GM23248 (cell line): ENCODE results near the gene MBD3L2. TPM values are rescaled to one million over a fixed set of nuclear protein-coding genes. Genes with fewer than 3 reads are reported as not detected.
A peak's percentile ranks its signal among the peaks of the same experiment; 100 is the strongest.
"Not testable (repeated sequence)": the region's sequence is repeated elsewhere in the genome, so short reads cannot be mapped to it uniquely, and the experiment has no call there.

Source experiments
- DNase-seq: peaks from one replicate; pipeline ENCODE4 v3.0.0-alpha.2; 2015
- H2AFZ ChIP-seq: fragments of 200-600 bp; sonication (generic); 2 replicates; pipeline ENCODE4 v1.6.1; 2016; ENCODE audit warnings: antibody characterized with exemption
- H3F3A ChIP-seq: fragments of 200-600 bp; sonication (generic); 2 replicates; pipeline ENCODE4 v1.6.1; 2016; ENCODE audit warnings: mild to moderate bottlenecking, antibody characterized with exemption, mixed run types; ENCODE audit not compliant: insufficient read depth
- H3K27ac ChIP-seq: fragments of 200-600 bp; sonication (generic); 2 replicates; pipeline ENCODE4 v1.5.1; 2016; ENCODE audit warnings: mild to moderate bottlenecking
- H3K27me3 ChIP-seq: fragments of 200-600 bp; sonication (generic); replicated peaks from 2 replicates; pipeline ENCODE4 v1.6.1; 2016; ENCODE audit warnings: mild to moderate bottlenecking; ENCODE audit not compliant: insufficient read depth
- H3K36me3 ChIP-seq: fragments of 200-600 bp; sonication (generic); 2 replicates; pipeline ENCODE4 v1.6.1; 2016; ENCODE audit warnings: low read depth, mild to moderate bottlenecking
- H3K4me1 ChIP-seq: fragments of 200-600 bp; sonication (generic); 2 replicates; pipeline ENCODE4 v1.6.1; 2016; ENCODE audit warnings: mild to moderate bottlenecking; ENCODE audit not compliant: insufficient read depth
- H3K4me2 ChIP-seq: fragments of 200-600 bp; sonication (generic); one replicate; pipeline ENCODE4 v1.6.1; 2016; ENCODE audit warnings: mild to moderate bottlenecking; ENCODE audit not compliant: unreplicated experiment
- H3K4me3 ChIP-seq: fragments of 200-600 bp; sonication (generic); 2 replicates; pipeline ENCODE4 v1.5.1; 2016; ENCODE audit warnings: mild to moderate bottlenecking
- H3K79me2 ChIP-seq: fragments of 200-600 bp; sonication (generic); 2 replicates; pipeline ENCODE4 v1.6.1; 2016; ENCODE audit warnings: mild to moderate bottlenecking; ENCODE audit not compliant: insufficient read depth
- H3K9ac ChIP-seq: fragments of 200-600 bp; sonication (generic); 2 replicates; pipeline ENCODE4 v1.6.1; 2016; ENCODE audit warnings: mild to moderate bottlenecking
- H3K9me2 ChIP-seq: fragments of 200-600 bp; sonication (generic); 2 replicates; pipeline ENCODE4 v1.6.1; 2016; ENCODE audit warnings: mixed run types, mild to moderate bottlenecking, moderate library complexity; ENCODE audit not compliant: insufficient read depth
- H3K9me3 ChIP-seq: fragments of 200-600 bp; sonication (generic); one replicate; pipeline ENCODE4 v1.6.1; 2017; ENCODE audit warnings: low read depth
- H4K20me1 ChIP-seq: fragments of 200-600 bp; sonication (generic); 2 replicates; pipeline ENCODE4 v1.6.0; 2016; ENCODE audit not compliant: insufficient read depth
- EZH2 ChIP-seq: fragments of 200-600 bp; sonication (generic); IDR thresholded peaks from 2 replicates; pipeline ENCODE4 v1.6.1; 2018; ENCODE audit warnings: antibody characterized with exemption, mild to moderate bottlenecking; ENCODE audit not compliant: insufficient read depth, poor library complexity, severe bottlenecking
- EZH2phosphoT487 ChIP-seq: fragments of 200-600 bp; sonication (generic); IDR thresholded peaks from 2 replicates; pipeline ENCODE4 v1.6.1; 2018; ENCODE audit warnings: antibody characterized with exemption, moderate library complexity, mild to moderate bottlenecking, low read depth; ENCODE audit not compliant: insufficient read depth
- WGBS, 2 experiments: methylation state at CpG; one replicate each; pipeline ENCODE4 v1.1.6; 2015 to 2017; ENCODE audit warnings: low lambda C conversion rate in 2 of 2, low coverage in 1 of 2; ENCODE audit errors: missing lambda C conversion rate in 2 of 2; 5-methylcytosine and 5-hydroxymethylcytosine counted together
- in situ Hi-C: fragments of 300-500 bp; cut with MboI; formaldehyde crosslinking; loops from 2 replicates; pipeline ENCODE4 v1.15.0; 2020
- polyA plus RNA-seq: library from polyadenylated mRNA; unstranded; fragments of >200 nt; fragmentation: Nextera tagmentation; extraction: Ambion mirVana; gene quantifications from 2 replicates; pipeline ENCODE4 v1.2.1, GENCODE V29; 2016
- total RNA-seq: library from RNA; depleted of rRNA; stranded (reverse); fragments of >200 nt; shearing (Covaris generic); gene quantifications from 2 replicates; pipeline ENCODE4 v1.2.3, GENCODE V29; 2014

MBD3L2 gene
- total and polyA plus RNA-seq, 2 experiments from 2014 or later = not detected

DNA sequence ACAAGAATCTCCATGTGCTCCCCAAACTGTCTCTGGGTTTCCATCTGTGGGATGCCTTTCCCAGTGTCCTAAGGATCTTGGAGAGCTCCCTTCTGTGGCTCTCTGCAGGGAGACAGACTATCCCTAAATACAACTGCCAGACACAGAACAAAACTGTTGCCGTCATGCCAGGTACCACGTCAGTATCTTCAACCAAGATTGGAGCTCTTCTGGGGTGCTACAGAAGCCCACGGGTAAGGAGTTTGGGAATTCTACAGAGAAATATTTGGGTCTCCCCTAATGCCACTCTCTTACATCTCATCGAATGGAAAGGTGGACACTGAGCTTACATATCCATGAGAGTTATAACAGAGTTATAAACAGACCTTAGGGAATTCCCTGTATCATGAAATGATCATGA lies 14.2 kb downstream of the MBD3L2 start:
- peaks cover 10% of the 10 kb centered on the region for H3K4me1 ChIP-seq
- no peaks in the 10 kb centered on the region for H3K36me3 ChIP-seq
- in situ Hi-C loops = no loop called here
- H3K79me2 ChIP-seq = no peaks in the 10 kb centered on the region
- DNase-seq = no peak
- H2AFZ ChIP-seq = no peak overlapping the region
- no peak overlapping the region for H3K4me3 ChIP-seq
- no peaks in the 10 kb centered on the region for H4K20me1 ChIP-seq
- TF ChIP-seq EZH2phosphoT487 = no peak
- TF ChIP-seq EZH2 = no peak
- no peaks in the 10 kb centered on the region for H3K27me3 ChIP-seq
- H3K9me3 ChIP-seq = no peaks in the 10 kb centered on the region
- no peak overlapping the region for H3K9ac ChIP-seq
- 67 to 68% methylated on average over 4 of the region's 4 CpGs for WGBS, 2 experiments
- no peak overlapping the region for H3K4me2 ChIP-seq
- peaks cover 9% of the 10 kb centered on the region; the same call in 1 of the 2 replicates for H3F3A ChIP-seq
- H3K27ac ChIP-seq = no peak overlapping the region
- no peaks in the 10 kb centered on the region for H3K9me2 ChIP-seq

DNA sequence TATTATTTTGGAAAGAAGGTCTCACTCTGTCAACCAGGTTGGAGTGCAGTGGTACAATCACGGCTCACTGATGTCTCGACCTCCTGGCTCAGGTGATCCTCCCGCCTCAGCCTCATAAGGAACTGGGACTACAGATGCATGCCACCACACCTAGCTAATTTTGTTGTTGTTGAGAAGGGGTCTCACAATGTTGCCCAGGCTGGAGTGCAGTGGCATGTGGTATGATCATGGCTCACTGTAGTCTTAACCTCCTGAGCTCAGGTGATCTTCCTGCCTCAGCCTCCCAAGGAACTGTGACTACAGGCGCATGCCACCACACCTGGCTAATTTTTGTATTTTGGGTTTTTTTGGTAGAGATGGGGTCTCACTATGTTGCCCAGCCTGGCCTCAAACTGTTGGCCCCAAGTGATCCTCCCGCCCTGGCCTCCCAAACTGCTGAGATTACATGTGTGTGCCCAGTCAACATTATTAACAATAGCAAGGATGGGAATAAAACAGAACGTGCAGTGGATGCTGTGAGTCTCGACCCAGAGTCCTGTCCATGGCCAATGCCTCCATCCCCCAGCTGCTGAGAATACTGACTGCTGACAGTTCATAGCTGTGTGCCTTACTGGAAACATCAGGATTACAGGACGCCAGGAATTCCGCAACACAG lies 14.8 kb downstream of the MBD3L2 start:
- Histone ChIP-seq H3K9me3 (no peaks in the 10 kb centered on the region), H3K36me3 (no peaks in the 10 kb centered on the region), H3K9ac (no peak overlapping the region), H2AFZ (no peak overlapping the region), H3F3A (peaks cover 11% of the 10 kb centered on the region; the same call in 1 of the 2 replicates), H3K9me2 (no peaks in the 10 kb centered on the region), H4K20me1 (no peaks in the 10 kb centered on the region), H3K79me2 (no peaks in the 10 kb centered on the region), H3K27ac (no peak overlapping the region), H3K4me3 (no peak overlapping the region), H3K4me2 (no peak overlapping the region), H3K4me1 (peaks cover 10% of the 10 kb centered on the region), H3K27me3 (no peaks in the 10 kb centered on the region)
- in situ Hi-C loops = no loop called here
- WGBS, 2 experiments = 81 to 82% methylated on average over 9 of the region's 9 CpGs
- TF ChIP-seq EZH2phosphoT487 (no peak), EZH2 (no peak)
- no peak for DNase-seq

DNA sequence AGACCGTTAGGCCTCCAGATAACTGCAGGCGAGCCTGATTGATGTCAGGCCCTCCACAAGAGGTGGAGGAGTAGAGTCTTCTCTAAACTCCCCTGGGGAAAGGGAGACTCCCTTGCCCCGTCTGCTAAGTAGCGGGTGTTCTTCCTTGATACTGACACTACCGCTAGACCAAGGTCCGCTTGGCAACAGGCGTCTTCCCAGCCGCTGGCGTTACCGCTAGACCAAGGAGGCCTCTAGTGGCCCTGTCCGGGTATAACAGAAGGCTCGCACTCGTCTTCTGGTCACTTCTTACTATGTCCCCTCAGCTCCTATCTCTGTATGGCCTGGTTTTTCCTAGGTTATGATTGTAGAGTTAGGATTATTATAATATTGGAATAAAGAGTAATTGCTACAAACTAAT lies 18.0 kb downstream of the MBD3L2 start:
- Histone ChIP-seq H3K79me2 (peaks cover 20% of the 10 kb centered on the region), H3F3A (peaks cover 11% of the 10 kb centered on the region; the same call in 1 of the 2 replicates), H3K4me1 (peaks cover 18% of the 10 kb centered on the region)
- WGBS, 2 experiments = 35 to 40% methylated on average over 13 of the region's 13 CpGs
- H2AFZ ChIP-seq, H3K9ac ChIP-seq, H3K27me3 ChIP-seq, H3K36me3 ChIP-seq, H3K9me3 ChIP-seq, H4K20me1 ChIP-seq, H3K27ac ChIP-seq, H3K4me3 ChIP-seq, H3K4me2 ChIP-seq, in situ Hi-C loops, H3K9me2 ChIP-seq: not testable (repeated sequence)
- DNase-seq = peak; percentile 52

DNA sequence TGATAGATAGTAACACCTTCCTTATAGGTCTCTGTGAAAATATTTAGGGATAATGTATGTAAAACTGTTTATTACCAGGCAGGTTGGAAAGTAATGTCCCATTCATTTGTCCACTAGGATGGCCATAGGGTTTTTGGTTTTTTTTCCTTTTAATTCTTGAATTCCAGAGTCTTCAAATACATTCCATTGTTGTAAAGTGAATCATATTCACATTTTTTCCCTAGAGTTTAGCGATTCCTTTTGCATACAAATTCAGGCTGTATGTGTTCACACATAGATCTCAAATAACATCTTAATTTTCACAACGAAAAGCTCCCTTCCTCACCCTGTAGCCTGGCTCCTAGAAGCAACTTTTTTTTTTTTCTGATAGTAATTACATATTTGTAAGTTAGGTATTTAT lies 18.6 kb downstream of the MBD3L2 start:
- Histone ChIP-seq H3K9me3 (no peaks in the 10 kb centered on the region), H3K4me2 (no peak overlapping the region), H3K9me2 (no peaks in the 10 kb centered on the region), H3K27ac (no peak overlapping the region), H3K79me2 (peaks cover 26% of the 10 kb centered on the region), H3K4me3 (no peak overlapping the region), H2AFZ (no peak overlapping the region), H3K9ac (no peak overlapping the region), H3K4me1 (peaks cover 18% of the 10 kb centered on the region), H3K27me3 (no peaks in the 10 kb centered on the region), H3K36me3 (peaks cover 8% of the 10 kb centered on the region), H3F3A (peaks cover 11% of the 10 kb centered on the region; the same call in 1 of the 2 replicates), H4K20me1 (no peaks in the 10 kb centered on the region)
- in situ Hi-C loops = no loop called here
- 30% methylated on average over 2 of the region's 2 CpGs for WGBS, 2 experiments
- no peak for TF ChIP-seq EZH2
- no peak for TF ChIP-seq EZH2phosphoT487
- DNase-seq = peak; percentile 48
